ENCODE measurements around the gene SLC9B1.
"Not testable (repeated sequence)": the region's sequence is repeated elsewhere in the genome, so short reads cannot be mapped to it uniquely, and the experiment has no call there.

The SLC9B1 gene

GRCh38 chr4:103011378-103012025 is 8.0 kb downstream of the SLC9B1 start:
- peak; percentile 14 for DNase-seq (ENCODE audit: low read depth)

DNA sequence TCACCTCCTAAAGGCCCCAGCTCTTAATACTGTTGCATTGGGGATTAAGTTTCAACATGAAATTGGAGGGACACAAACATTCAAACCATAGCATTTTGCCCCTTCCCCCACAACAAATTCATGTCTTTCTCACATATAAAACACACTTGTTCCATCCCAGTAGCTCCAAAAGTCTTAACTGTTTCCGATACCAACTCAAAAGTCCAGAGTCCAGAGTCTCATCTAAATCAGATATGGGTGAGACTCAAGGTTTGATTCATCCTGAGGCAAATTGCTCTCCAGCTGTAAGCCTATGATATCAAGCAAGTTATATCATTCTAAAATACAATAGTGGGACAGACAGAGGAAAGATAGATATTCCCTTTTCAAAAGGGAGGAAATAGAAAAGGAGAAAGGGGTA is 8.7 kb downstream of the SLC9B1 start:
- no peak for DNase-seq (ENCODE audit: low read depth)

- DNase-seq (ENCODE audit: low read depth) = peak; percentile 19
These were observed 10.4 kb downstream of the SLC9B1 start for GRCh38 chr4:103008875-103009729.

- DNase-seq (ENCODE audit: low read depth) = no peak
These were observed 17.0 kb downstream of the SLC9B1 start for GRCh38 chr4:103002551-103002950.

DNA sequence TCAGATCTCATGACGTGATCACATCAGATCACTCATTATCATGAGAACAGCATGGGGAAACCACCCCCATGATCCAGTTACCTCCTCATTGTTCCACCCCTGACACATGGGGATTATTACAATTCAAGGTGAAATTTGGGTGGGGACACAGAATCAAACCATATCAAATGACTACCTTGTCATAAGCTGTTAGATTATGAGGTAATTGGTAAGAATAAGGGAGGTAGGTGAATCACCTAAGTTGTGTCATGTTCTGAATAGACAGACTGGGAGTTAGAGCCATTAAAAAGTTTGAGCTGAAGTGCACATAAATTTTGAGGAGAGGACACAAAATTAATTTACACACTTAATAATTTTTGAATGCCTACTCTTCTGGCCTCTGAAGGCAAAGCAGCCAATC is 24.7 kb downstream of the SLC9B1 start:
- no peak for DNase-seq (ENCODE audit: low read depth)

- not testable (repeated sequence) for DNase-seq (ENCODE audit: low read depth)
These were observed 25.5 kb downstream of the SLC9B1 start for GRCh38 chr4:102993985-102994384.

GRCh38 chr4:102988429-102989020 is 31.0 kb downstream of the SLC9B1 start:
- no peak for DNase-seq (ENCODE audit: low read depth)

DNA sequence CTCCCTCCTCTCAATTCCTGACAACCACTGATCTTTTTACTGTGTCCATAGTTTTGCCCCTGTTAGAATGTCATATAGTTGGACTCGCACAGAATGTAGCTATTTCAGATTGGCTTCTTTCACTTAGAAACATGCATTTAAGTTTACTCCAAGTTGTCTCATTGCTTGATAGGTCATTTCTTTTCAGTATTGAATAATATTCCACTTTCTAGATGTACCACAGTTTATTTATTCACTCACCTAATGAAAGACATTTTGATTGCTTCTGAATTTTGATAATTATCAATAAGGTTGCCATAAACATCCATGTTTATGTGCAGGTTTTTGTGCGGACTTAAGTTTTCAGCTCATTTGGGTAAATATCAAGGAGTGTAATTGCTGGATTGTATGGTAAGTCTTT is 38.5 kb downstream of the SLC9B1 start:
- no peak for DNase-seq (ENCODE audit: low read depth)

GRCh38 chr4:102961813-102962212 is 57.7 kb downstream of the SLC9B1 start:
- DNase-seq (ENCODE audit: low read depth) = not testable (repeated sequence)

DNA sequence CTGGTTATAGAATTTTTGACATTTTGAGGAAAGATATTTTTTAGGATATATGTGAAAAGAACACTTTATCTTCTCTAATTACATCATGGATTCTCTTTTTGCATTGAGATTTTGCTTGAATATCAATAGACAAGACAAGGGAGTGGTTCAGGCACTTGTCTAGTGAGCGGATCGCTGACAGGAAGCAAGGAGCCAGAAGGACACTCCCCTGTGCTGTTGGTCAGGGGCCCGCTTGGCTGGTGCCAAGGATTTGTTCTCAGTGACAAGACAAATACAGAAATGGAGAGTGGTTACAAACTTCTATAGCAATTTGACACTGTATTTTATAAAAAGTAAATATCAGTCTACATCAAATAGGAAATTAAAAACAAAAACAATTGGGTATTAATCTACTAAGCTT is 60.0 kb downstream of the SLC9B1 start:
- no peak for DNase-seq (ENCODE audit: low read depth)

GRCh38 chr4:102945066-102945465 is 74.4 kb downstream of the SLC9B1 start:
- DNase-seq (ENCODE audit: low read depth) = no peak

GRCh38 chr4:102938063-102938462 is 81.4 kb downstream of the SLC9B1 start:
- not testable (repeated sequence) for DNase-seq (ENCODE audit: low read depth)

DNA sequence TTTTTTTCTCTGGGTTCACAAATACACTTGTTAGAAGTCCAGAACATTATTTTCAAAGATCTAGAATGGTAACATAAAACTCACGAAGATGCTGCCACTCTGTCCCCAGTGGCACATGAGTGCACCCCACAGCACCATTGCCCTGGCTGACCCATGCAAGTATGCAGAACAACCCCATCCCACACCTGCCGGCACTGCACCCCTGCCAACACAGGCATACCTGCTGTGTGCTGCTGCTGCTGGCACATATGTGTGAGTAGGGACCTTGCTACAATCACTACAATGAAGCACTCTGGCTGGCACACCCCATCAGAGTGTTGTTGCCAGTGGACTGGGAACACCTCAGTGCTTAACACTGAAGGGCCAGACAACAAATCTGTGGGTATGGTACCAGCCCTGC is 83.8 kb downstream of the SLC9B1 start:
- DNase-seq (ENCODE audit: low read depth) = no peak

DNA sequence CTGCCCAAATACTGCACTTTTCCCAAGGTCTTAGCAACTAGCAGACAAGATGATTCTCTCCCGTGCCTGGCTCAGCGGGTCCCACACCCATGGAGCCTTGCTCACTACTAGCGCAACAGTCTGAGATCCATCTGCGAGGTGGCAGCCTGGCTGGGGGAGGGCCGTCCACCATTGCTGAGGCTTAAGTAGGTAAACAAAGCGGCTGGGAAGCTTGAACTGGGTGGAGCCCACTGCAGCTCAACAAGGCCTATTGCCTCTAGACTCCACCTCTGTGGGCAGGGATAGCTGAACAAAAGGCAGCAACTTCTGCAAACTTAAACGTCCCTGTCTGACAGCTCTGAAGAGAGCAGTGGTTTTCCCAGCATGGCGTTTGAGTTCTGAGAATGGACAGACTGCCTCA is 99.8 kb downstream of the SLC9B1 start:
- DNase-seq (ENCODE audit: low read depth) = not testable (repeated sequence)

GRCh38 chr4:102918859-102919258 is 100.6 kb downstream of the SLC9B1 start:
- DNase-seq (ENCODE audit: low read depth) = no peak

DNA sequence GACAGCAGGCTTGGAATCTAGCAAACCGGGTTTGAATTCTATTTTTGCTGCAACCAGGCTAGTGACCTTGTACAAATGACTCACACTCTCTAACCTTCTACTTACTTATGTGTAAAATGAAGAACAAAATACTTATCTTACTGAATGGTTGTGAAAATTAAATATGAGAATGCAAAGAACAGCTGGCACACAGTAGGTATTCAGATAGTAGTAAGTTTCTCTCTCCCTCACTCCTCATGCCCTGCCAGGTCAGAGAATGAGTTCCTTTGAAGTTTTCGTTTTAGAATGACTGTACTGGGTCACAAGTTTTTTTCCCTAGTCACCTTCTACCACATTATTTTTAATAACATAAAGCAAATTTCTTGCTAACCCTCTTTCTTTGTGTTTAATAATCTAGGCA is 117.7 kb downstream of the SLC9B1 start:
- no peak for DNase-seq (ENCODE audit: low read depth)

DNA sequence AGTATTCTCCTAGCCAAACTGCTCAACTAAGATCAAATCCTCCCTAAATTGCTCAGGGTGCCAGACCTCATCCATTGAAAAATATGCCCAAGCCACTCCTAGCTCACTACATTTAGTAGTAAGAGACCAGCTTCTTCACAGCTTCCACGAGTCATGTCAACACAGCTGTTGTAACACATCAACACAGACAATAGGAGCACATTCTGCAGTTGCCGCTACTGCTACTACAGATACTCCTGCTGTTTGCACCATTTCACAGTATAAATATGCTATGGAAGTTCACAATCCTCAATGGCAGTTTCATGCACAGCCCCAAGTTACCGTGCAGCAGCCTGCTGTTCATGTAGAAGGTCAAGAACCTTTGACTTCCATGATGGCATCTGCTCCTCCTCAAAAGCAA is 121.9 kb downstream of the SLC9B1 start:
- DNase-seq (ENCODE audit: low read depth) = not testable (repeated sequence)

DNA sequence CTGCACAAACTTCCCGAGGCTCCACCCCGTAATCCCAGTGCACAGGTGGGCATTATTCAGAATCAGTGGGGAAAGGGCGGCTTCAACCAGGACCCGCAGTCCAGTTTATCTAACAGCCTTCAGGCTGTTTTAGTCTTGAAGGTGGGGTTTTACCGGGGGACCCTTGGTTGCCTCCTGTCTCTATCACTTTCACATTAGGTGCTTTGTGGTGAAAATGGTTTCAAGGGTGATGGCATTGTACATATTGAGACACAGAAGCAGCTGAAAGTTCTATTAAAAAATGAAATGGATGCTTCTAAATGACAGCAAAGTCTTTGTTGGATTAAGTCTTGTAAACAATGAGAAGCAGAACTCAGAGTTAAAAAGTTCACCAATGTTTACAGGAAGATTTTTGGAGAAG is 123.0 kb downstream of the SLC9B1 start:
- DNase-seq (ENCODE audit: low read depth) = not testable (repeated sequence)

GRCh38 chr4:102889866-102890265 is 129.6 kb downstream of the SLC9B1 start:
- not testable (repeated sequence) for DNase-seq (ENCODE audit: low read depth)

DNA sequence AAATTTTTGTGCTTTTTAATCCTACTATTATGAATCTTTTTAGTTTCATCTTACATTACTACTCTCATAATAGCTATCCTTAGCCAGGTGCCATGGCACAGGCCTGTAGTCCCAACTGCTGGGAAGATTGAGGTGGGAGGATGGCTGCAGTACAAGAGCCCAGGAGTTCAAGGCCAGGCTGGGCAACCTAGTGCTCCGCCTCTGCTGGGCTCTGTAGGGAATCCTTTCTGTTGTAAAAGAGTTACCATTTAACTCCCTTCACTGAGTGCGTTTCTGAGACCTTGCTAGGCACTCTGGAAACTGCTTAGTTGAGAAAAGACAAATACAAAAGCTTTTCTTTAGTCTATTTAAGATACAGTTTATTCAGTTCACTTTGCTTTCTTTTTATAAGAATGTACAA is 130.9 kb downstream of the SLC9B1 start:
- not testable (repeated sequence) for DNase-seq (ENCODE audit: low read depth)

- no peak for DNase-seq (ENCODE audit: low read depth)
These were observed 136.2 kb downstream of the SLC9B1 start for GRCh38 chr4:102883278-102883677.

GRCh38 chr4:102881343-102881742 is 138.2 kb downstream of the SLC9B1 start:
- DNase-seq (ENCODE audit: low read depth) = no peak

GRCh38 chr4:102878901-102879300 is 140.6 kb downstream of the SLC9B1 start:
- no peak for DNase-seq (ENCODE audit: low read depth)

All from GM04503 (cell line).